IPS-15b (cell line): ENCODE results near the gene KIF3C.

ENCODE experiments used
- H3K27me3 ChIP-seq: one replicate; pipeline ENCODE4 v1.6.1; 2013; ENCODE audit warnings: low read length; ENCODE audit not compliant: control insufficient read depth, insufficient read depth
- H3K36me3 ChIP-seq: one replicate; pipeline ENCODE4 v1.6.1; 2013; ENCODE audit warnings: low read length; ENCODE audit not compliant: control insufficient read depth, insufficient read depth
- H3K4me1 ChIP-seq: one replicate; pipeline ENCODE4 v1.6.1; 2013; ENCODE audit warnings: mild to moderate bottlenecking, low read length; ENCODE audit not compliant: control insufficient read depth, insufficient read depth
- H3K4me3 ChIP-seq: one replicate; pipeline ENCODE4 v1.5.1; 2013; ENCODE audit warnings: low read depth, low read length
- H3K9ac ChIP-seq: one replicate; pipeline ENCODE4 v1.6.1; 2013; ENCODE audit warnings: low read depth, mild to moderate bottlenecking, low read length
- H3K9me3 ChIP-seq: one replicate; pipeline ENCODE4 v1.6.1; 2013; ENCODE audit warnings: mild to moderate bottlenecking, low read length; ENCODE audit not compliant: control insufficient read depth, insufficient read depth

The KIF3C gene

GRCh38 chr2:25996844-25997243, 14.5 kb upstream of the KIF3C start:
- Histone ChIP-seq H3K4me1 (peaks cover 4% of the 10 kb centered on the region), H3K4me3 (no peak overlapping the region), H3K27me3 (no peaks in the 10 kb centered on the region), H3K9ac (no peak overlapping the region), H3K9me3 (no peaks in the 10 kb centered on the region), H3K36me3 (no peaks in the 10 kb centered on the region)

GRCh38 chr2:25994509-25994908, 12.2 kb upstream of the KIF3C start:
- H3K27me3 ChIP-seq: no peaks in the 10 kb centered on the region
- peaks cover 4% of the 10 kb centered on the region for H3K4me1 ChIP-seq
- no peaks in the 10 kb centered on the region for H3K9me3 ChIP-seq
- H3K4me3 ChIP-seq: no peak overlapping the region
- no peaks in the 10 kb centered on the region for H3K36me3 ChIP-seq
- H3K9ac ChIP-seq: no peak overlapping the region

DNA sequence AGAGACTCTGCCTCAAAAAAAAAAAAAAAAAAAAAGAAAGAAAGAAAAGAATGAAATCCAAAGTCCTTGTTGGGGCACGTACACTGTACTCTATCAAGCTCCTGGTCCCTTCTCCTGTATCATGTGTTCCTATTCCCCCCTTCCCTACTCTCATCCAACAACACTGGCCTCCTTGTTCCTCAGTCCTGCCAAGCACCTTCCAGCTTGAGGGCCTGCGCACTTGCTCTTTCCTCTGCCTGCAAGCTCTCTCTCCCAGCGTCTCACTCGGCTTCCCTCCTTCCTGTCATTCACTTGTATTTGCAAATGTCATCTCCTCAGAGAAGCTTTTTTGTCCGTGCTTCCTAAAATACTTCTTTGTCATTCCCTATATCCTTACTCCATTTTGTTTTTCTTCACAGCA, 10.8 kb upstream of the KIF3C start:
- H3K36me3 ChIP-seq: no peaks in the 10 kb centered on the region
- no peaks in the 10 kb centered on the region for H3K9me3 ChIP-seq
- no peaks in the 10 kb centered on the region for H3K27me3 ChIP-seq
- peaks cover 4% of the 10 kb centered on the region for H3K4me1 ChIP-seq
- H3K9ac ChIP-seq: no peak overlapping the region
- H3K4me3 ChIP-seq: no peak overlapping the region

DNA sequence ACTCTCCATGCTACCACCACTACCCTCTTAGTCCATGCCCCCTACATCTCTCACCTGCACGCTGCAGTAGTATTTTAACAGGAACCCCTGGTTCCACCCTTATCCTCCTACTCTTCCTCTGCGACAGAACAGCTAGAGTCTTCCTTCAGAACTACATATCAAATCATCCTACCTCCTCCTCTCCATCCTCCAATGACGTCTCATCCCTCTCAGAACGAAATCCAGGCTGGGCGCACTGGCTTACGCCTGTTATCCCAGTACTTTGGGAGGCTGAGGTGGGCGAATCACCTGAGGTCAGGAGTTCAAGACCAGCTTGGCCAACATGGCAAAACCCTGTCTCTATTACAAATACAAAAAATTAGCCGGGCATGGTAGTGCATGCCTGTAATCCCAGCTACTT, 10.3 kb upstream of the KIF3C start:
- peaks cover under 1% of the 10 kb centered on the region for H3K4me1 ChIP-seq
- no peak overlapping the region for H3K9ac ChIP-seq
- no peaks in the 10 kb centered on the region for H3K9me3 ChIP-seq
- H3K4me3 ChIP-seq: no peak overlapping the region
- no peaks in the 10 kb centered on the region for H3K27me3 ChIP-seq
- no peaks in the 10 kb centered on the region for H3K36me3 ChIP-seq

GRCh38 chr2:25991965-25992364, 9.7 kb upstream of the KIF3C start:
- H3K4me1 ChIP-seq: no peaks in the 10 kb centered on the region
- H3K36me3 ChIP-seq: no peaks in the 10 kb centered on the region
- no peak overlapping the region for H3K9ac ChIP-seq
- H3K9me3 ChIP-seq: no peaks in the 10 kb centered on the region
- no peaks in the 10 kb centered on the region for H3K27me3 ChIP-seq
- H3K4me3 ChIP-seq: no peak overlapping the region

- no peak overlapping the region for H3K9ac ChIP-seq
- no peaks in the 10 kb centered on the region for H3K4me1 ChIP-seq
- H3K9me3 ChIP-seq: no peaks in the 10 kb centered on the region
- H3K27me3 ChIP-seq: no peaks in the 10 kb centered on the region
- H3K4me3 ChIP-seq: no peak overlapping the region
- no peaks in the 10 kb centered on the region for H3K36me3 ChIP-seq
Measured at GRCh38 chr2:25989154-25989553, 6.9 kb upstream of the KIF3C start.

- Histone ChIP-seq H3K9me3 (no peaks in the 10 kb centered on the region), H3K36me3 (no peaks in the 10 kb centered on the region), H3K4me1 (no peaks in the 10 kb centered on the region), H3K9ac (no peak overlapping the region), H3K4me3 (no peak overlapping the region), H3K27me3 (no peaks in the 10 kb centered on the region)
Measured at GRCh38 chr2:25988134-25988533, 5.8 kb upstream of the KIF3C start.

DNA sequence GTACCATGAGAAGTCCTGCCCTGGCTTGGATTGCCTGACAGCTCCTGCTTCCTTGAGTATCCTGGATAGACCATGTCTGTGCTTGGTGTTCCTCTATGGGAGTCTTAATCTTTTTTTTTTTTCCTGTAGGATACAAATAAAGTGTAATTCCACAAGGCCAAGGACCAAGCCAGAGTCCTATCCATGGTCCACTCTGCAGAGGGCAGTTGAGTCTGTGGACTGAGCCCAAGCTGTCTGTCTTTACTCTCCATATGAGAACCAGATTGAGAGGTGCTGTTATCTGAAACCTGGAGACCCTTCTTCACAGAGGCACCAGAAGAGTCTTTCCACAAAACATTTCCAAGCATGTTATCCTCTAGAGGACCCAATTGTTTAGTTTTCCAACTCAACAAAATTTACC, 1.4 kb upstream of the KIF3C start:
- H3K27me3 ChIP-seq: no peaks in the 10 kb centered on the region
- peaks cover 4% of the 10 kb centered on the region for H3K4me1 ChIP-seq
- H3K4me3 ChIP-seq: no peak overlapping the region

GRCh38 chr2:25982968-25983280, 627 bp upstream of the KIF3C start:
- Histone ChIP-seq H3K9me3 (no peaks in the 10 kb centered on the region), H3K9ac (peak overlapping the region; percentile 93), H3K27me3 (no peaks in the 10 kb centered on the region), H3K4me3 (peak overlapping the region; percentile 90), H3K36me3 (peaks cover 4% of the 10 kb centered on the region), H3K4me1 (peaks cover 7% of the 10 kb centered on the region)

More for the DNA sequence above, 1.4 kb upstream of the KIF3C start:
- Histone ChIP-seq H3K9ac (no peak overlapping the region), H3K36me3 (peaks cover 4% of the 10 kb centered on the region), H3K9me3 (no peaks in the 10 kb centered on the region)

- Histone ChIP-seq H3K4me1 (peaks cover 13% of the 10 kb centered on the region), H3K36me3 (peaks cover 4% of the 10 kb centered on the region), H3K9me3 (no peaks in the 10 kb centered on the region), H3K9ac (peak overlapping the region; percentile 70), H3K4me3 (peak overlapping the region; percentile 75), H3K27me3 (no peaks in the 10 kb centered on the region)
Measured at GRCh38 chr2:25981596-25982272, 563 bp downstream of the KIF3C start.

- peak overlapping the region; percentile 75 for H3K4me3 ChIP-seq
- no peaks in the 10 kb centered on the region for H3K9me3 ChIP-seq
- peaks cover 13% of the 10 kb centered on the region for H3K4me1 ChIP-seq
- H3K27me3 ChIP-seq: no peaks in the 10 kb centered on the region
- no peak overlapping the region for H3K9ac ChIP-seq
- peaks cover 4% of the 10 kb centered on the region for H3K36me3 ChIP-seq
Measured at GRCh38 chr2:25980951-25981350, 1.3 kb downstream of the KIF3C start.

DNA sequence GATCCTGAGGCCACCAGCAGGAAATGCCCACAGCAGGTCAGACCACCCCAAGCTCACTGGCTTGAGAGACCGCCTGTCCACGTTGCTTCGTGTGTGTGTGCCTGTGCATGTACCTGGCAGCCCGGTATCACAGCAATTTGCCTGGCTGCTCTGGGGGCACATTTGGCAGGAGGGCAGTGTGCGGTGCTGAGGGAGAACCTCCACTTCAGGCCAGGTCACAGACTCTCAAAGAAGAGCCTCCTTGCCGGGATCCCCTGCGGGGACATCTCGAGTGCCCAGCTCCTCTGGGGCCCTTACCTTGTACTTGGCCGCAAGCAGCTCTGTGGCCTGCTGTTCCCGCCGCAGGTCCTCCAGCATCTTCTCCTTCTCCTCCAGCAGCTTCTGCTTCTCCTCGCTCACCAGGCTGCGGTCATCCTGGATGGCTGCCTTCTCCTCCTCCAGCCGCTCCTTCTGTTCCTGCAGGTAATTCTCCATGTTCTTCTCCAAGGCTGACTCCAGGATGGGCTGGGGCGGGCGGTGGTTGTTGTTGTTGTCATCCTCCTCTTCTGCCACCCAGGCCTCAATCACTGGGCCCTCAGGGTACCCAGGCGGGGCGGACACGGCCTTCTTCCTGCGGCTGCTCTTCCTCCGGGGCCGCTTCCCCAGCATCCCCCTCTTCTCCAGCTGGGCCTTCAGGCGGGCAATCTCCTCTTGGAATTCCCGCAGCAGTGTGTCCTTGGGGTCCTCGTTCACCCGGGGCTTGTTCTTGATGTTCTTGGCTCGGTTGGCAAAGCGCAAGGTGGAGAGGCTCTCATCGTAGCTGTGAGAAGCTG, 2.0 kb downstream of the KIF3C start:
- Histone ChIP-seq H3K36me3 (peaks cover 4% of the 10 kb centered on the region), H3K4me1 (peaks cover 13% of the 10 kb centered on the region), H3K27me3 (no peaks in the 10 kb centered on the region), H3K9me3 (no peaks in the 10 kb centered on the region), H3K4me3 (no peak overlapping the region), H3K9ac (no peak overlapping the region)
